IPS-NIHi7 (cell line): ENCODE measurements around the gene GZMB.
A peak's percentile ranks its signal among the peaks of the same experiment; 100 is the strongest.
"Not testable (repeated sequence)": the region's sequence is repeated elsewhere in the genome, so short reads cannot be mapped to it uniquely, and the experiment has no call there.

Experiments used
- DNase-seq: peaks from one replicate; pipeline ENCODE4 v3.0.0; 2012; ENCODE audit warnings: mixed read lengths; ENCODE audit errors: extremely low spot score

The GZMB gene

GRCh38 chr14:24634158-24634557 lies at the start of gene GZMB:
Gene GZMB, minus strand, starts transcription at chr14:24634190. Its CDS starts 30 bp downstream, at chr14:24634160.
- DNase-seq: no peak

GRCh38 chr14:24681056-24681455 lies 47.1 kb upstream of the GZMB start:
- no peak for DNase-seq

- DNase-seq: no peak
Measured at GRCh38 chr14:24680516-24680915, 46.5 kb upstream of the GZMB start.

- DNase-seq: no peak
Measured at GRCh38 chr14:24679248-24679961, 45.4 kb upstream of the GZMB start.

- peak; percentile 91 for DNase-seq
Measured at GRCh38 chr14:24678801-24679247, 44.8 kb upstream of the GZMB start.

- no peak for DNase-seq
Measured at GRCh38 chr14:24677956-24678355, 44.0 kb upstream of the GZMB start.

- DNase-seq: no peak
Measured at GRCh38 chr14:24674204-24674970, 40.4 kb upstream of the GZMB start.

- DNase-seq: no peak
Measured at GRCh38 chr14:24673534-24674203, 39.7 kb upstream of the GZMB start.

GRCh38 chr14:24673059-24673458 lies 39.1 kb upstream of the GZMB start:
- no peak for DNase-seq

GRCh38 chr14:24670594-24670993 lies 36.6 kb upstream of the GZMB start:
- DNase-seq: no peak

- no peak for DNase-seq
Measured at GRCh38 chr14:24669651-24670050, 35.7 kb upstream of the GZMB start.

- no peak for DNase-seq
Measured at GRCh38 chr14:24665440-24665991, 31.5 kb upstream of the GZMB start.

GRCh38 chr14:24664366-24664765 lies 30.4 kb upstream of the GZMB start:
- no peak for DNase-seq

- DNase-seq: no peak
Measured at GRCh38 chr14:24662753-24663152, 28.8 kb upstream of the GZMB start.

- no peak for DNase-seq
Measured at GRCh38 chr14:24659916-24660570, 26.1 kb upstream of the GZMB start.

GRCh38 chr14:24648361-24648760 lies 14.4 kb upstream of the GZMB start:
- DNase-seq: not testable (repeated sequence)

- DNase-seq: no peak
Measured at GRCh38 chr14:24639905-24640304, 5.9 kb upstream of the GZMB start.

- no peak for DNase-seq
Measured at GRCh38 chr14:24639270-24639669, 5.3 kb upstream of the GZMB start.

GRCh38 chr14:24633353-24633752 lies 637 bp downstream of the GZMB start:
- no peak for DNase-seq

GRCh38 chr14:24632761-24633160 lies 1.2 kb downstream of the GZMB start:
- DNase-seq: no peak

GRCh38 chr14:24632336-24632735 lies 1.7 kb downstream of the GZMB start:
- DNase-seq: no peak
